Ramos (cell line): ENCODE measurements around the gene TUBB1.

Source experiments
- in situ Hi-C: fragments of 300-500 bp; cut with MboI; formaldehyde crosslinking; loops from one replicate; pipeline ENCODE4 v1.14.3; 2022; ENCODE audit warnings: low sequenced_read_pairs; ENCODE audit not compliant: unreplicated experiment

TUBB1 gene

DNA sequence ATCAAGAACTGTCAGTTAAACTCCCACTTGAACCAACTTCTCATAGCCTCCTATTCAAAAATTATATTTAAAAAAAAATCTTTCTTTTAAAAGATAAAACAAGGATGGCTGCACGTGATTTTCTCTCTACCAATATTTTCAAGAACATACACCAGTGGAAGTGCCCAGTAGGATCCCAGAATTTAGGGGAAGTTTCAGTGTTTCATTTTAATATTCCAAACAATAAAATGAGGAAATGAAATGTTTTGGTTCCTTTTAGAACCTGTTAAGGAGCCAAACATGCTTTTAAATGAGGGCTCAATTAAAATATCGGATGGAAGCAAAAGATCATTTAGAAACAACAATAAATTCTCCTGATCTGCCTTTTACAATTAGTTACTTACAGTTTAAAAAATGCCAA, 49.8 kb downstream of the TUBB1 start:
- in situ Hi-C loops: no loop called here

DNA sequence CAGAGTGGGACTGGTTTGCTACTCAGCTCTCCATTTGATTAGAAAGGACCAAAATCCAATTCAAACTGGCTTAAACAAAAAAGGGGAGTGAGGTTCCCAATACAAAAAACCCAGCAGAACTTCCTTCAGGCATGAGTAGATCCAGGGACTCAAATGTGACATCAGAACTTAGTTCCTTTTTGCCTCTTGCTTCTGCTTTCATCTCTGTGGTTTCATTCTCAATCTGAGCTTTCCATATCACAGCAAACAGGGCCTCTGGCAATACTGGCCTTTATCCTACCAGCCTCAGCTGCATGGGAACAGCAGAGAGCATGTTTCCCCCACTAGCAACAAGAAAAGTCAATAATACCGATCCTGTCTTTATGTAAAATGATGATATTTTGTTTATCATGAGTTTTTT, 52.0 kb downstream of the TUBB1 start:
- in situ Hi-C loops: no loop called here

DNA sequence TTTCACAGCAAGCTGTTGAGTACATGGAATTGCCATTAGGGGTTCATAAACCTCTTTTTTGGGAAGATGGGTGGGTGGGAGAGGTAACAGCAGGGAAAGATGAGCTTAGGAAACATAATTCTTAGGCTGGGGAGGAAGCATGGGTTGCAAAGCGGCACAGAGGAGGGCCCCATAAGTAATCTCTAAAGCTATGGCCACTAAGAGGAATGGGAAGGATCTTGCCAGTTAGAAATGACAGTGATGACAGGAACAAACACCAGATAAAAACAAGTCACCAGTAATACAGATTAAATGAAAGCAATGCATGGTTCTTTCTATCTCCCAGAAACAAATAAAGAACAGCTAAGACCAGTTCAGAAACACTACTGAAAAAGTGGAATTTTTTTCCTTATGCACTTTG, 54.4 kb downstream of the TUBB1 start:
- in situ Hi-C loops: no loop called here

DNA sequence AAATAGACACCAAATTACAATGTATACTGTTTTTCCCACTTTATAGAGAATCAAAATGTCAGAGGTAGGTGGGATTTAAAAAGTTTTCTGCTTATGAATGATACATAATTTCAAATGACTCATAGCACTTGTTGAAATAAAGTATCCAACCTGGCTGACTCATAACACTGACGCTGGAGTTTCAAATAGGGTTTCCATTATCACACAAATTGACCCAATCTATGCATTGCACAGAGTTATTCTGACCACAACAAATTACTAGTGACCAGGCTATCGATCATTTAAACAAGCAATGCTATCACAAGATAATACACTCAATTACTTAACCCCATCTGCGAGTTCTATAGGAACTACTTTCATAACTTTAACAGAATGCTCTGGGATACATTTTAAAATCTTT, 55.2 kb downstream of the TUBB1 start:
- in situ Hi-C loops: no loop called here

- in situ Hi-C loops: no loop called here
These were observed 56.8 kb downstream of the TUBB1 start for GRCh38 chr20:59075934-59076508.
